H9 (cell line): ENCODE results near the gene ZNF655. TPM values are rescaled to one million over a fixed set of nuclear protein-coding genes. Genes with fewer than 3 reads are reported as not detected.
"Not testable (repeated sequence)": the region's sequence is repeated elsewhere in the genome, so short reads cannot be mapped to it uniquely, and the experiment has no call there.

Experiments used
- DNase-seq: peaks from one replicate; pipeline ENCODE4 v3.0.0-alpha.2; 2017
- H2AFZ ChIP-seq: one replicate; pipeline ENCODE4 v1.6.1; 2013; ENCODE audit warnings: mild to moderate bottlenecking, low read length, control low read depth, moderate library complexity
- H2AK5ac ChIP-seq: 2 replicates; pipeline ENCODE4 v1.6.1; 2013; ENCODE audit warnings: low read length, control low read depth, mixed read lengths; ENCODE audit not compliant: insufficient read length
- H2BK120ac ChIP-seq: one replicate; pipeline ENCODE4 v1.6.1; 2013; ENCODE audit warnings: low read depth, mild to moderate bottlenecking, low read length, control low read depth, inconsistent platforms; ENCODE audit not compliant: poor library complexity, severe bottlenecking
- H2BK12ac ChIP-seq: 2 replicates; pipeline ENCODE4 v1.6.1; 2013; ENCODE audit warnings: low read length, control low read depth, mixed read lengths, low read depth; ENCODE audit not compliant: insufficient read length
- H2BK15ac ChIP-seq: 2 replicates; pipeline ENCODE4 v1.6.1; 2013; ENCODE audit warnings: low read depth, low read length, control low read depth
- H2BK20ac ChIP-seq: one replicate; pipeline ENCODE4 v1.6.1; 2013; ENCODE audit warnings: low read depth, mild to moderate bottlenecking, low read length, control low read depth, inconsistent platforms; ENCODE audit not compliant: poor library complexity, severe bottlenecking
- H2BK5ac ChIP-seq: 2 replicates; pipeline ENCODE4 v1.6.1; 2013; ENCODE audit warnings: low read length, control low read depth, mixed read lengths; ENCODE audit not compliant: insufficient read length
- H3K14ac ChIP-seq: 2 replicates; pipeline ENCODE4 v1.6.1; 2013; ENCODE audit warnings: low read length, control low read depth; ENCODE audit not compliant: insufficient read depth
- H3K18ac ChIP-seq: 2 replicates; pipeline ENCODE4 v1.6.1; 2013; ENCODE audit warnings: low read depth, mild to moderate bottlenecking, mixed read lengths, low read length, control low read depth; ENCODE audit not compliant: insufficient read length
- H3K23ac ChIP-seq: 2 replicates; pipeline ENCODE4 v1.6.1; 2013; ENCODE audit warnings: low read length, control low read depth, mixed read lengths, low read depth; ENCODE audit not compliant: insufficient read length
- H3K23me2 ChIP-seq: 2 replicates; pipeline ENCODE4 v1.6.1; 2013; ENCODE audit warnings: low read depth, mild to moderate bottlenecking, mixed read lengths, low read length, control low read depth; ENCODE audit not compliant: insufficient read length, poor library complexity, severe bottlenecking
- H3K27ac ChIP-seq: 2 replicates; pipeline ENCODE4 v1.5.1; 2013; ENCODE audit warnings: low read length, control low read depth, mixed read lengths, low read depth; ENCODE audit not compliant: insufficient read length
- H3K27me3 ChIP-seq: 2 replicates; pipeline ENCODE4 v1.6.1; 2013; ENCODE audit warnings: low read length, control low read depth, inconsistent platforms; ENCODE audit not compliant: insufficient read depth
- H3K4ac ChIP-seq: 2 replicates; pipeline ENCODE4 v1.6.1; 2013; ENCODE audit warnings: low read depth, mild to moderate bottlenecking, control low read depth, inconsistent platforms, low read length, moderate library complexity
- H3K4me1 ChIP-seq: 2 replicates; pipeline ENCODE4 v1.6.1; 2013; ENCODE audit warnings: low read length, control low read depth, inconsistent platforms; ENCODE audit not compliant: insufficient read depth
- H3K4me2 ChIP-seq: 2 replicates; pipeline ENCODE4 v1.6.1; 2013; ENCODE audit warnings: low read length, control low read depth, mixed read lengths; ENCODE audit not compliant: insufficient read length, insufficient read depth
- H3K56ac ChIP-seq: 2 replicates; pipeline ENCODE4 v1.6.1; 2013; ENCODE audit warnings: low read depth, mild to moderate bottlenecking, mixed read lengths, low read length, control low read depth; ENCODE audit not compliant: insufficient read length
- H3K79me1 ChIP-seq: 2 replicates; pipeline ENCODE4 v1.6.1; 2013; ENCODE audit warnings: low read depth, mild to moderate bottlenecking, moderate library complexity, low read length, control low read depth, inconsistent platforms; ENCODE audit not compliant: insufficient read depth, poor library complexity, severe bottlenecking
- H3K79me2 ChIP-seq: 2 replicates; pipeline ENCODE4 v1.6.1; 2013; ENCODE audit warnings: low read length, control low read depth, inconsistent platforms; ENCODE audit not compliant: insufficient read depth
- H3K9ac ChIP-seq: 2 replicates; pipeline ENCODE4 v1.6.1; 2013; ENCODE audit warnings: low read length, control low read depth, mixed read lengths; ENCODE audit not compliant: insufficient read length; ENCODE audit errors: extremely low read depth
- H3K9me3 ChIP-seq: one replicate; pipeline ENCODE4 v1.6.1; 2013; ENCODE audit warnings: low read depth, low read length, inconsistent platforms; ENCODE audit not compliant: control insufficient read depth
- H3T11ph ChIP-seq: one replicate; pipeline ENCODE4 v1.6.1; 2013; ENCODE audit warnings: mild to moderate bottlenecking, low read length, control low read depth, inconsistent platforms
- H4K20me1 ChIP-seq: one replicate; pipeline ENCODE4 v1.6.1; 2013; ENCODE audit not compliant: control insufficient read depth, insufficient read length, insufficient read depth
- H4K5ac ChIP-seq: 2 replicates; pipeline ENCODE4 v1.6.1; 2013; ENCODE audit warnings: low read depth, mild to moderate bottlenecking, mixed read lengths, low read length, control low read depth; ENCODE audit not compliant: insufficient read length
- H4K8ac ChIP-seq: replicated peaks from 2 replicates; pipeline ENCODE4 v1.6.1; 2013; ENCODE audit warnings: low read length, control low read depth, mixed read lengths, low read depth; ENCODE audit not compliant: insufficient read length
- H4K91ac ChIP-seq: 2 replicates; pipeline ENCODE4 v1.6.1; 2013; ENCODE audit warnings: low read depth, mild to moderate bottlenecking, moderate library complexity, mixed read lengths, low read length, control low read depth; ENCODE audit not compliant: insufficient read length
- H3K27ac Mint-ChIP-seq, 3 experiments: 2 replicates in 2 of 3; 3 replicates in 1 of 3; pipeline ENCODE4 v1.8.0; 2020 to 2021; ENCODE audit warnings: mixed read lengths in 3 of 3, mild to moderate bottlenecking in 1 of 3, moderate library complexity in 1 of 3
- H3K27me3 Mint-ChIP-seq: 2 replicates; pipeline ENCODE4 v1.8.0; 2021; ENCODE audit warnings: low read depth, mild to moderate bottlenecking, moderate library complexity, mixed read lengths
- H3K36me3 Mint-ChIP-seq, 3 experiments: 2 replicates in 2 of 3; 3 replicates in 1 of 3; pipeline ENCODE4 v1.8.0; 2020 to 2021; ENCODE audit warnings: low read depth in 3 of 3, mixed read lengths in 3 of 3; ENCODE audit not compliant: insufficient read depth in 1 of 3
- H3K4me1 Mint-ChIP-seq, 2 experiments: 2 replicates each; pipeline ENCODE4 v1.8.0; 2020; ENCODE audit warnings: mixed read lengths in 2 of 2
- H3K4me3 Mint-ChIP-seq, 2 experiments: 2 replicates in 1 of 2; 3 replicates in 1 of 2; pipeline ENCODE4 v1.8.0; 2020 to 2021; ENCODE audit warnings: mild to moderate bottlenecking in 2 of 2, mixed read lengths in 2 of 2, moderate library complexity in 1 of 2
- H3K9me3 Mint-ChIP-seq, 2 experiments: 2 replicates in 1 of 2; 3 replicates in 1 of 2; pipeline ENCODE4 v1.8.0; 2020; ENCODE audit warnings: mild to moderate bottlenecking in 2 of 2, mixed read lengths in 2 of 2, moderate library complexity in 1 of 2
- WGBS: extraction: QIAGEN DNeasy Blood & Tissue Kit; methylation state at CpG from one replicate; pipeline ENCODE4 v1.1.7; 2013; ENCODE audit warnings: missing lambda C conversion rate, low lambda C conversion rate, mixed read lengths; ENCODE audit not compliant: insufficient read length; ENCODE audit errors: extremely low coverage; 5-methylcytosine and 5-hydroxymethylcytosine counted together
- total RNA-seq: library from RNA; stranded (reverse); gene quantifications from 2 replicates; pipeline ENCODE4 v1.2.1, GENCODE V29; 2021

The ZNF655 gene
- total RNA-seq, 1 experiment from 2014 or later, result 49.2 TPM

DNA sequence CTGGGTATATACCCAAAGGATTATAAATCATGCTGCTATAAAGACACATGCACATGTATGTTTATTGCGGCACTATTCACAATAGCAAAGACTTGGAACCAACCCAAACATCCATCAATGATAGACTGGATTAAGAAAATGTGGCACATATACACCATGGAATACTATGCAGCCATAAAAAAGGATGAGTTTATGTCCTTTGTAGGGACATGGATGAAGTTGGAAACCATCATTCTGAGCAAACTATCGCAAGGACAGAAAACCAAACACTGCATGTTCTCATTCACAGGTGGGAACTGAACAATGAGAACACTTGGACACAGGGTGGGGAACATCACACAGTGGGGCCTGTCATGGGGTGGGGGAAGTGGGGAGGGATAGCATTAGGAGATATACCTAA lies 8.9 kb upstream of the ZNF655 start:
- peaks cover 32 to 40% (median 38%) of the 10 kb centered on the region in 3 experiments for H3K36me3 Mint-ChIP-seq
- H3K14ac ChIP-seq, H3K23me2 ChIP-seq, H3K4me1 ChIP-seq, H4K8ac ChIP-seq, H3K23ac ChIP-seq, H4K20me1 ChIP-seq, H3K18ac ChIP-seq, H2BK120ac ChIP-seq, H3K27me3 Mint-ChIP-seq, H3K9me3 ChIP-seq, H3T11ph ChIP-seq, H4K5ac ChIP-seq, H3K27ac ChIP-seq, H3K79me1 ChIP-seq, H3K27ac Mint-ChIP-seq, DNase-seq, H3K4me3 Mint-ChIP-seq, H3K27me3 ChIP-seq, H3K9ac ChIP-seq, H2BK20ac ChIP-seq, H3K79me2 ChIP-seq, H2AFZ ChIP-seq, H3K56ac ChIP-seq, H2BK12ac ChIP-seq, H4K91ac ChIP-seq, H3K4me2 ChIP-seq, H2BK5ac ChIP-seq, H2BK15ac ChIP-seq, H2AK5ac ChIP-seq, H3K4ac ChIP-seq: not testable (repeated sequence)
- WGBS, result no CpG with 5 or more reads among the region's 2 CpGs
- H3K9me3 Mint-ChIP-seq, result peaks cover 33 to 37% of the 10 kb centered on the region in 2 experiments
- H3K4me1 Mint-ChIP-seq, result peaks cover 9 to 14% of the 10 kb centered on the region in 2 experiments; a peak in 3 of 4 replicates
